ENCODE measurements around the gene SNX1. TPM values are rescaled to one million over a fixed set of nuclear protein-coding genes. Genes with fewer than 3 reads are reported as not detected.

The SNX1 gene
- total and polyA plus RNA-seq, 2 donors (not counting 3 experiments of a cell fraction or from before 2014, with no cell fraction given) = 56.0 to 113 TPM

DNA sequence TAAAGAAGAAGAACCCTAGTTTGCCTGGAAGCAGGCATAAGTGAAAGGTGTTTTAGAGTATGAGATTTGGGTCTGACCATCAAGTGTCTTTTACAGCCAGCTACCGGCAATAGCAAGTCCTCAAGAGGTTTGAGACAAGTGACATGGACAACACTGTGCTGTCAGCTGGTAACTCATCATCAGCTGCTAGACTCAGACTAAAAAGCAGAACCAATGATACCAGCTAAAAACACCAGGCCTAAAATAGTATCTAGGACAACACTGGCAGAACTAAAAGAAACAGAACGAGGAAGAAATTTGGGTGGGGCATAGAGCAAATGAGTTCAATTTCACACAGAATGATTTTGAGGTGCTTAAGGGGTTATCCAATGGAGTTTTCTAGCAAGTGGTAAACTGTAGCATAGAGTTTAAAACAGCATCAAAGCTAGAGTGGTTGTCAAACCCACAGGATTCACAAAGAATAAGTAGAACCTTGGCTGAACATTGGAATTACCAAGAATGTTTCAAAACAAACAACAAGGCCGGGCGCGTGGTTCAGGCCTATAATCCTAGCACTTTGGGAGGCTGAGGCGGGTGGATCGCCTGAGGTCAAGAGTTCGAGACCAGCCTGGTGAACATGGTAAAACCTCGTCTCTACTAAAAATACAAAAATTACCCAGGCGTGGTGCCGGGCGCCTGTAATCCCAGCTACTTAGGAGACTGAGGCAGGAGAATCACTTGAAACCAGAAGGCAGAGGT, 6.1 kb upstream of the SNX1 start:
- ChIA-PET POLR2A (no interaction called here), CTCF (interaction anchor here (1.0 kb wide), 1 partner anchor 21 kb away, joined by 3 read pairs; no protein-coding TSS in a partner anchor)
- Histone ChIP-seq H3K27me3 (ENCODE audit: control insufficient read depth in 2 of 2, insufficient read depth in 2 of 2, low read length in 2 of 2) (no peaks in the 10 kb centered on the region), H3K4me3 (replicated peaks in 1 of 3; ENCODE audit: insufficient read depth in 1 of 3, low read depth in 1 of 3, low read length in 3 of 3) (no peak overlapping the region), H3K4me1 (ENCODE audit: control insufficient read depth, extremely low read depth, insufficient read depth, low read length) (peaks cover 14% of the 10 kb centered on the region), H3K36me3 (ENCODE audit: control insufficient read depth in 2 of 2, extremely low read depth in 1 of 2, insufficient read depth in 2 of 2, low read length in 2 of 2) (peaks cover 3 to 4% of the 10 kb centered on the region in 2 experiments), H3K4me2 (ENCODE audit: insufficient read depth, low read length) (no peak overlapping the region), H3K27ac (ENCODE audit: insufficient read depth, low read depth, low read length) (no peak overlapping the region), H4K20me1 (replicated peaks; ENCODE audit: control insufficient read depth, extremely low read depth, insufficient read depth, low read length) (no peaks in the 10 kb centered on the region), H3K9me3 (replicated peaks; ENCODE audit: control insufficient read depth, insufficient read depth, low read length) (no peaks in the 10 kb centered on the region), H2AFZ (ENCODE audit: low read depth, low read length) (no peak overlapping the region), H3K9ac (replicated peaks; ENCODE audit: extremely low read depth, insufficient read depth, low read length) (no peak overlapping the region), H3K79me2 (ENCODE audit: control insufficient read depth, insufficient read depth, low read length) (peaks cover 25% of the 10 kb centered on the region), H3K9me1 (replicated peaks; ENCODE audit: control insufficient read depth, extremely low read depth, insufficient read depth, low read length) (no peaks in the 10 kb centered on the region)
- dilution Hi-C loops (cut with MboI; ENCODE audit: extremely low pct_ligation_motif_present, low sequenced_read_pairs) = no loop called here
- FAIRE-seq (no peak), DNase-seq (ENCODE audit: low read depth, low spot score) (no peak)
- intact Hi-C loops (cut with micrococcal nuclease) = no loop called here
- no TSS peak for BruUV-seq (replicated peaks)
- no peak for TF ChIP-seq JUN (IDR thresholded peaks at IDR 0.05; ENCODE audit: borderline replicate concordance, insufficient read depth, insufficient read length, low read depth)
- TF ChIP-seq POLR2A (IDR thresholded peaks at IDR 0.05; ENCODE audit: low read depth, low read length) = no peak
- TF ChIP-seq GATA2 (IDR thresholded peaks at IDR 0.05; ENCODE audit: insufficient read depth, insufficient read length, low read depth, low read length) = no peak
- TF ChIP-seq, protein P1, sequence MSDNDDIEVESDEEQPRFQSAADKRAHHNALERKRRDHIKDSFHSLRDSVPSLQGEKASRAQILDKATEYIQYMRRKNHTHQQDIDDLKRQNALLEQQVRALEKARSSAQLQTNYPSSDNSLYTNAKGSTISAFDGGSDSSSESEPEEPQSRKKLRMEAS (IDR thresholded peaks at IDR 0.05; ENCODE audit: insufficient read depth, insufficient read length) = no peak
- no peak for TF ChIP-seq EZH2 (IDR thresholded peaks at IDR 0.05; ENCODE audit: borderline replicate concordance, low read depth, low read length, severe bottlenecking)
- TF ChIP-seq FOS (IDR thresholded peaks at IDR 0.05; ENCODE audit: borderline replicate concordance, insufficient read depth, low read length) = no peak
- no peak for TF ChIP-seq POLR2AphosphoS5 (IDR thresholded peaks at IDR 0.05; ENCODE audit: insufficient read depth, low read depth, low read length)
- no peak for TF ChIP-seq MYC (IDR thresholded peaks at IDR 0.05; ENCODE audit: low read depth, low read length)
- TF ChIP-seq, protein P2, sequence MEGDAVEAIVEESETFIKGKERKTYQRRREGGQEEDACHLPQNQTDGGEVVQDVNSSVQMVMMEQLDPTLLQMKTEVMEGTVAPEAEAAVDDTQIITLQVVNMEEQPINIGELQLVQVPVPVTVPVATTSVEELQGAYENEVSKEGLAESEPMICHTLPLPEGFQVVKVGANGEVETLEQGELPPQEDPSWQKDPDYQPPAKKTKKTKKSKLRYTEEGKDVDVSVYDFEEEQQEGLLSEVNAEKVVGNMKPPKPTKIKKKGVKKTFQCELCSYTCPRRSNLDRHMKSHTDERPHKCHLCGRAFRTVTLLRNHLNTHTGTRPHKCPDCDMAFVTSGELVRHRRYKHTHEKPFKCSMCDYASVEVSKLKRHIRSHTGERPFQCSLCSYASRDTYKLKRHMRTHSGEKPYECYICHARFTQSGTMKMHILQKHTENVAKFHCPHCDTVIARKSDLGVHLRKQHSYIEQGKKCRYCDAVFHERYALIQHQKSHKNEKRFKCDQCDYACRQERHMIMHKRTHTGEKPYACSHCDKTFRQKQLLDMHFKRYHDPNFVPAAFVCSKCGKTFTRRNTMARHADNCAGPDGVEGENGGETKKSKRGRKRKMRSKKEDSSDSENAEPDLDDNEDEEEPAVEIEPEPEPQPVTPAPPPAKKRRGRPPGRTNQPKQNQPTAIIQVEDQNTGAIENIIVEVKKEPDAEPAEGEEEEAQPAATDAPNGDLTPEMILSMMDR (IDR thresholded peaks at IDR 0.05; ENCODE audit: extremely low read depth in 1 of 2, insufficient read depth in 1 of 2, low read depth in 1 of 2, low read length in 2 of 2) = no peak

Data from endothelial cell of umbilical vein (primary cell).